SK-N-MC (cell line): ENCODE data around the gene P2RX3.

Experiments used
- DNase-seq: peaks from one replicate; pipeline ENCODE4 v3.0.0-alpha.2; 2011; ENCODE audit warnings: low read depth, low spot score
- H3K27ac ChIP-seq: fragments of 200-600 bp; sonication (generic); 2 replicates; pipeline ENCODE4 v1.5.1; 2016; ENCODE audit warnings: mixed run types
- H3K36me3 ChIP-seq: fragments of 200-600 bp; sonication (generic); 2 replicates; pipeline ENCODE4 v1.6.1; 2017; ENCODE audit warnings: antibody characterized with exemption, low read length, mixed read lengths; ENCODE audit not compliant: insufficient read depth
- H3K4me3 ChIP-seq: fragments of 200-600 bp; sonication (generic); 2 replicates; pipeline ENCODE4 v1.5.1; 2016
- H3K9ac ChIP-seq: fragments of 200-600 bp; sonication (generic); 2 replicates; pipeline ENCODE4 v1.8.0; 2017; ENCODE audit warnings: mixed run types, mixed read lengths; ENCODE audit not compliant: insufficient read length
- H3K9me3 ChIP-seq: fragments of 200-600 bp; sonication (generic); 2 replicates; pipeline ENCODE4 v1.6.1; 2017; ENCODE audit warnings: low read depth, mild to moderate bottlenecking, antibody characterized with exemption, low read length, moderate library complexity, mixed read lengths
- EZH2 ChIP-seq: fragments of 200-600 bp; sonication (generic); IDR thresholded peaks from one replicate; pipeline ENCODE4 v1.6.1; 2017; ENCODE audit warnings: antibody characterized with exemption
- FOXP2 ChIP-seq: optimal IDR thresholded peaks from 2 replicates; pipeline ENCODE3; 2011; ENCODE audit warnings: mild to moderate bottlenecking, moderate library complexity; ENCODE audit not compliant: insufficient read depth; ENCODE audit errors: extremely low read length, control extremely low read depth
- POLR2AphosphoS5 ChIP-seq: IDR thresholded peaks from 2 replicates; pipeline ENCODE4 v1.6.1; 2012; ENCODE audit warnings: mild to moderate bottlenecking, low read depth, low read length, borderline replicate concordance

Gene P2RX3

DNA sequence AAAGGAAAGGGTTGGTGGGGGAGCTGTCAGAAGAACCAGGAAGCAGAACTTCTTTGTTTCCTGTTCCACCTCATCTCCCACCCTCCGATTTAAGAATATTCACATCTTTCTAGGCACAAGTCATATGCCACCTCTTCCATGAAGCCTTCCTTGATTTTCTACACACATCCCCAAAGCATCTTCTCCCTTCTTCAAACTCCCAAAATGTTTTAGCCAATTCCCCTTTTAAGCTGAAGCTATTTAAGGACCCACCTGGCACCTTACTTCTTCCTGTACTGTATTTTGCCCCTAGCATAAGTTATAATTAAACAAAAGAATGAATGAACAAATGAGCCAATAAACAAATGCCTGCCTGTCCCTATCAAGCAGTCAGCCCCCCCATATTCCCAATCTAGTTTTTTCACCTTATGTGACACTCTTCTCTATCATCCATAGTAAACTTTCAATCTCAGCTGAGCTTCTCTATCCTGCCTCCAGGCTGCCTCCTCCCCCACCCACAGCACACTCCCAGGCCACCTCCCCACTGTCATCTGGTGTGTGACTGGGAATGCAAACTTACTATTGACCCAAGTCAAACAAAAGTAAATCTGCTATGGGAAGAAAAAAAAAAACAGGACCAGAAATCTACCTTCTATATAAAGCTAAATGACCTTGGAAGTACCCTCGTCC, 17.3 kb upstream of the P2RX3 start:
- H3K9ac ChIP-seq: no peak overlapping the region
- peak overlapping the region; percentile 79; the same call in 1 of the 2 replicates for H3K4me3 ChIP-seq
- DNase-seq: no peak
- peaks cover 60% of the 10 kb centered on the region for H3K36me3 ChIP-seq
- no peaks in the 10 kb centered on the region for H3K9me3 ChIP-seq
- TF ChIP-seq EZH2 (no peak), FOXP2 (no peak), POLR2AphosphoS5 (no peak)
- no peak overlapping the region for H3K27ac ChIP-seq

GRCh38 chr11:57321388-57322255, 16.5 kb upstream of the P2RX3 start:
- TF ChIP-seq EZH2 (no peak), FOXP2 (no peak), POLR2AphosphoS5 (no peak)
- Histone ChIP-seq H3K9me3 (no peaks in the 10 kb centered on the region), H3K27ac (peak overlapping the region; percentile 89), H3K9ac (peak overlapping the region; percentile 30), H3K4me3 (peak overlapping the region; percentile 79), H3K36me3 (peaks cover 60% of the 10 kb centered on the region)
- DNase-seq: no peak

DNA sequence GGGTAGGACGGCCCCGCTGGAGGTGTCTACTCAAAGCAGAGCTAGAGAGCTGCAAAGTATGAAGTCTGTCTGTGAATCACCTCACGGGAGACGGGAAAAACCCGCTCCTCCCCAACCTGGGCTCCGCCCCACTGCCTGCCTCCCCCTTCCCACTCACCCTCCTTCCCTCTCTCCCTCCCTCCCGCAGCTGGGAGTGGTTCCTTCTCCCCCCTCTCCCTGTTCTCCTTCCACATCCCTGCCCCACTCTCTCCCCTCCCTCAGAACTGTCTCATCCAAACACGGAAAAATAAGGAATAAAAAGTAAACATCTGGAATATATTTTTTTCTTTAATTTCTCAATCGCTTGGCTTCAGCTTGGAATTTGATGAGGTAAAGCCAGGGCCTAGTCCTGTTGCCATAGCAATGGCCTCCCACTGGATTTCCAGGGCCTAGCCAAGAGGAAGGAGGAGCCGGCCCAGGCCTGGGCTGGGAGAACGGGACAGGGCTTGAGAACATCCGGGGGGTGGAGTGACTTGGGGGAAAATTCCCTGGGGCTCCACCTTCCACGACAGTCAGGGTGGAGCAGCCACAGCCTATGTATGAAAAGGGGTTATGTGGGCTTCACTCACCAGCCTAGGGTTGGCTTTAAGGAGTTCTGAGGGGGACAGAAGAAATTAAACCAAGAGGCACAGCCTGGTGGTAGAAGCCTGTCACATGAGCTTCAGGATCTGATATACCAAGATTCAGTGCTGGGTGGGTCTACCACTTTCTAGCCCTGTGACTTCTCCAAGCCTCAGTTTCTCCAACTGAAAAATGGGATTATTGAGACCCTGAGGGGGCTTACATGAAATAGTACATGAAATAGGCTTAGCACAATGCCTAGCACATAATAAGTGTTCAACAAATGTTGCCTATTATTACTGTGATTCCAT, 15.6 kb upstream of the P2RX3 start:
- peak; percentile 78 for DNase-seq
- Histone ChIP-seq H3K27ac (peak overlapping the region; percentile 89), H3K9me3 (no peaks in the 10 kb centered on the region), H3K36me3 (peaks cover 60% of the 10 kb centered on the region), H3K4me3 (peak overlapping the region; percentile 79), H3K9ac (peak overlapping the region; percentile 59)
- TF ChIP-seq POLR2AphosphoS5: no peak
- TF ChIP-seq FOXP2: no peak
- no peak for TF ChIP-seq EZH2

GRCh38 chr11:57323167-57323854, 14.8 kb upstream of the P2RX3 start:
- no peaks in the 10 kb centered on the region for H3K9me3 ChIP-seq
- peak overlapping the region; percentile 89 for H3K27ac ChIP-seq
- peaks cover 60% of the 10 kb centered on the region for H3K36me3 ChIP-seq
- TF ChIP-seq POLR2AphosphoS5: no peak
- TF ChIP-seq FOXP2: no peak
- H3K4me3 ChIP-seq: peak overlapping the region; percentile 79
- peak overlapping the region; percentile 59 for H3K9ac ChIP-seq
- no peak for DNase-seq

DNA sequence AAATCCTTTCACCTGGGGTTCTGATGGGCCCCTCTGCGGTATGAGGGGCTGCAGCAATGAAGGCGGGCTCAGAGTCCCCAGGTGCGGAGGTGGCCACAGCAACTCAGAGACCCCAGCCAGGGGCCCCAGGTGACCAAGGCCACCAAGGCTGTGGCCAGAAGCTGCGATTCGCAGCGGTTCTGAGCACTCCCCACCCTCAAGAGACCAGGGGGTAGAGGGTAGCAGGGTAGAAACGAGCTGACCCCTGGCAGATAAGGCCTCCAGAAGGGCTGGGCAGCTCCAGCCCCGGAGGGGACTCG, 14.3 kb upstream of the P2RX3 start:
- Histone ChIP-seq H3K36me3 (peaks cover 60% of the 10 kb centered on the region), H3K9ac (peak overlapping the region; percentile 59), H3K9me3 (no peaks in the 10 kb centered on the region), H3K27ac (peak overlapping the region; percentile 89), H3K4me3 (peak overlapping the region; percentile 79)
- no peak for DNase-seq
- TF ChIP-seq EZH2: no peak
- no peak for TF ChIP-seq POLR2AphosphoS5
- no peak for TF ChIP-seq FOXP2

DNA sequence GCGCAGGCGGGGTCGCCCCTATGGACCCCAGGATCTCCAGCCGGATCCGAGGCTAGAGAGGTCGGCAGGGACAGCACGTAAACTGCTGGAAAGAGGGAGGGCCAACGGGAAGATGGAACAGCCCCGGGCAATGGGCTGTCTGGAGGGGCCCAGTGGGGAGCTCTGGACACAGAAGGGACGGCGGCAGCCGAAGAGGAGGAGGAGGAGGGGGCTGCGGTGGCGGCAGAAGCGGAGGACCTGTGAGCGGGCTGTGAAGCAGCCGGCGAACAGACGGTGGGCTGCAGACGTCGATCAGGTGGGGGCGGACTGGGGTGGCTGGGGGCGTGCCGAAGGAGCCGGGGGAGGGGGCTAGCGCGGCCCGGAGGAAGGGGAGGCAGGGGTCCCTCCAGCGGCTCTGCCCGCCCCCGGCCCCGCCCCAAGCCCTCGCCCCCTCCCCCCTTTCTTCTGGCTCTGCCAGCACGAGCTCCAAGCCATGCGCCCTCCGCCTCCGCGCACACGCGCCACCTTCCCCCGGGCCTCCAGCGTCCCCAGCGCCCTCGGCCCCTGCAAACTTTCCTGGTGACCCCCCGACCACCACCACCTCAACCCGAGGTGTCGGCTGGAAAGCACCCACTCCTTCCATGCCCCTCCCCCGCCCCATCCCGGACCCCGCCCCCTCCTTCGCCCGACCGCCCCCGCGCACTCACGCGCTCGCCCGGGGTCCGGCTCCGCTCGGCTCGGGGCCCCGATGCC, 13.8 kb upstream of the P2RX3 start:
- no peaks in the 10 kb centered on the region for H3K9me3 ChIP-seq
- no peak for DNase-seq
- H3K27ac ChIP-seq: peak overlapping the region; percentile 97
- peak overlapping the region; percentile 79 for H3K4me3 ChIP-seq
- H3K36me3 ChIP-seq: peaks cover 62% of the 10 kb centered on the region
- H3K9ac ChIP-seq: peak overlapping the region; percentile 90
- TF ChIP-seq EZH2 (no peak), POLR2AphosphoS5 (peak; percentile 9; the same call in 1 of the 2 replicates)
